Pons (tissue), 1 donor: ENCODE data around the gene NPTX1.

ENCODE experiments used
- DNase-seq: peaks from one replicate; pipeline ENCODE4 v3.0.0-alpha.2; 2016; ENCODE audit warnings: low spot score

Gene NPTX1

GRCh38 chr17:80478487-80479245 is 2.3 kb upstream of the NPTX1 start:
- DNase-seq: no peak

DNA sequence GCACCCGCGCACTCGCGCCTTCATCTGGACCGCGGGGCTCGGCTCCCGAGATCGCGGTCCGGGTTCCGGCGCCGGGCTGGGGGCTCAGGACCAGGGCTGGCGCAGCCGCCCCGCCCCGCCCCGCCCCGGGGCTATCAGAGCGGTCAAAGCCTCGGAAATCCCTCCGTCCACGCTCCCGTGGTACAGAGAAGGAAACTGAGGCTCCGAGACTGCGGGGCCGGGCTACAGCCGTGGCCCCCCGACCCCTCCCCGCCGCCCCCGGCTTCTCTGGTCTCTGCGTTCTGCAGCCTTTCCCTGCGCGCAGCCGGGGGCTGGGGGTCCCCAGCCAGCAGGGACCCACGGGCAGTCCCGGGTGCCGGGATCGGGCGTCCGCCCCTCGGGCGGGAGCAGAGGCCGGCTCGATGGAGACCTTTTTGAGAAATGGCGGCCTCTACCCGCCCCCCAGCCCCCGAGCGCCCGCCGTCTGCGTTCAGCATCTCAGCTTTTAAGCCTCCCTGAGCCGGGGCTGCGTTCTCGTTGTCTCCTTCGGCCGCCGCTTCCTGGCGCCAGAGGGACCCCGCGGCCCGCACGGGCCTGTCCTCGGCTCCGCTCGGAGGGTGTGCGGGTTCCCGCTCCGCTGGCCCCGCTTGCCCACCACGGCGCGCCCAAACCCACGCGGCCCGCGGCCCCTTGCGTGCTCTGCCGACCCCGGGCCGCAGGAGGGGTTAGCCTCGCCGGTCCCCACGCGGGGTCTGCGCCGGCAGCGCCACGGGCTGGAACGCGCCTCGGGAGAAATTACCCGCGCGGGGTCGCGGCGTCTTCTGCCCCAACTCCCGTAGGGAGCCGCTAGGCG is 1.5 kb upstream of the NPTX1 start:
- DNase-seq: no peak

DNA sequence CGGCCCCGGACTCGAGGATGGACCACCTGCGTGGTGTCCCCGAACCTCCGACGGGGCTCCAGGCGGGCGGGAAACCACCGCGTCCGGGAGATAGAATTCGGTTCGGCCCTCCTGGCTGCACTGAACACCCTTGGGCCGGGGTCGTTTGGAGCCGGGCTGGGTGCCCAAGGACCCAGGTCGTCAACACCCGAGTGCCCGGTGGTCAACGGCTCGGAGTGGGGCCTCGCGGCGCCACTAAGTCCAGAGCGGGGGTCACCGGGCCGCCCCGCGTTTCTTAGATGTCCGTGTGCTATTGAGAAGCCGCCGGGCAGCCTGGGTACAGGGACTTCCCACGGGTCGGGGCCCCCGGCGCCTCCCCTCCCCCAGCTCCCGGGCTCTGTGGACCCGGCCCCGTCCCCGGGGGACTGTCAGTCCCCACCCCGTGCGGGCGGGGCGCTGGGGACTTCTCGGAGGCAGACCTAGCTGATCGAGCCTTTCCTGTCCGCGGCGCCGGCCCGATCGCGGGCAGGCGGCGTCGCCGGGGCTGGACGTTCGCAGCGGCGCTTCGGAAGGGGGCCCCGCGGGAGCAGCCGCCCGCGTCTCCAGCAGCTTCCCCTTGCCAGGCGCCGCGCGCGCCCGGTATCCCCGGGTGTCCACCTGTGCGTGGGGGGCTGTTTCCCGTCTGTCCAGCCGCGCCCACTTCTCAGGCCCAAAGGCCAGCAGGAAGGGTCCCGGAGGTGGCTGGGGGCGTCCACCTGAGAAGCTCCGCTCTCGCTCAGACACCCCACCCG is 655 bp upstream of the NPTX1 start:
- no peak for DNase-seq

DNA sequence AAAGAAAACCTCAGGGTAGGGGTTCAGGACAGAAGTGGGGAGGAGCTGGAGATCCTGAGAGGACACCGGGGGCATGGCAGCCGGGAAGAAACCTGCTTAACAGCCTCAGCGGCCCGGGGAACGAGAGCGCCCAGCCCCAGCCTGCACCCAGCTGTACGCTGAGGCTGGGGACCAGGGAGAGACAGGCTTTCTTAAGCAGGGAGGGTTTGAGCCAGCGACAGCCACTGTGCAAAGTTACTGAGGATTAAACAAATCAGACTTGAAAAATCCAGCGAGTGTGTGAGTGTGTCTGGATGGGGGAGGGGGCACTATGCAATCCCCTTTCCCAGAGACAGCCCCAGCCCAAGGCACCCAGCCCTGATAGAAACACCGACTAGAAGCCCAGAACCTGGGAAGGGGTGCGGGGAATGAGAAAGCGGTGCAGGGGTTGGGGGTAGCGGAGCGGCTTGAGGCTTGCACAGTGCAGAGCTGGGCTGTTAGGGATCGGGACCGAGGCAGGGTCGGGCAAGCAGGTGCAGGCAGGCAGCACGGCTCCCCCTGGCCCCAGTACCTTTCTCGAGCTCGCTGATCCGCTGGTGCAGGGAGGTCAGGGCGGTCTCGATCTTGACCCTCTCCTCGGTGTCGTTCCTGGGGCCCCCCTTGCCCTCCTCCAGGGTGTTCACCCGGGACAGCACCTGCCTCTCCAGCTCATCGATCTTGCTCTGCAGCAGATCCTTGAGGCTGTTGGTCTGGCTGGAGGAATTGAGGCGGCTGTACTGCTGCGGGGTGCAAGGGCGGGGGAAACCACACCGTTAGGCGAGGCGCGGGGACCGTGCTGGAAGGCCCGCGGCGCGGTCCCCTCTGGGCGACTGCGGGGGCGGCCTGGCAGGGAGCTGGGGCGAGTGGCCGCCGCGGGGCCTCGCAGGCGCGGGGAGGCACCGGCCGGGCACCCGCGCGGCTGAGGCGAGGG is 1.2 kb downstream of the NPTX1 start:
- DNase-seq: no peak

DNA sequence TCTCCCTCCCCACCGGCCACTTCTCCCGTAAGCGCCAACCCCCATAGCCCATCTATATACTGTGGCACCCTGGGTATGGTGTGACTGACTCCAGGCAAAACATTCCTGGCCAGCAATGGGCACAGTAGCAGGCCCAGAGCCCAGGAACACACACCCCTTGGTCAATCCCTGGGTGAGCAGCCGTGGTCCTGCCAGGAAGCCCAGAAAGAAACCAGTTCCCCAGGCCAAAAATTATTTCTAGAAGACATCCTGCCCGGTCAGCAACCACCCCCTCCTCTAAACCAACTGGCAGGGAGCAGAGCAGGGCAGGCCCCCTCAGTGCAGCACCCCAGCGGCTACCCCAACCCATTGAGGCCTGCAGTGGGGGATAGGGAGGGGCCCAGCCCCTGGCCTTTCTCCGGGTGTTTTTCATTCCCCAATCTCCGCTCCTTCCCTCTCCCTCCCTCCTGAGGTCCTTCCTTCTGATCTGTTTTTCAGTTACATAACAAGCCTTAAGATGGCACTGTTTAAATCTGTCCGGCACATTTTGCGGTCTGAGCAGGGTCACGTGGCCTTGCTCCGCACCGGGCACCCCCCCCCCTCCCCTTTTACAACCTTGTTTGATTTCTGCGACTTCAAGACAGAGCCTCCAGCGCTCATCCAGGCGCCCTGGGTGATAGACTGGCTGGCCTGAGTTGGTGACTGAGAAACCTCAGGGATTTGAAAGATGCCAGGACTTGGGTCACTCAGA is 2.0 kb downstream of the NPTX1 start:
- DNase-seq: no peak

GRCh38 chr17:80473701-80474100 is 2.7 kb downstream of the NPTX1 start:
- no peak for DNase-seq

GRCh38 chr17:80472996-80473395 is 3.4 kb downstream of the NPTX1 start:
- DNase-seq: no peak

DNA sequence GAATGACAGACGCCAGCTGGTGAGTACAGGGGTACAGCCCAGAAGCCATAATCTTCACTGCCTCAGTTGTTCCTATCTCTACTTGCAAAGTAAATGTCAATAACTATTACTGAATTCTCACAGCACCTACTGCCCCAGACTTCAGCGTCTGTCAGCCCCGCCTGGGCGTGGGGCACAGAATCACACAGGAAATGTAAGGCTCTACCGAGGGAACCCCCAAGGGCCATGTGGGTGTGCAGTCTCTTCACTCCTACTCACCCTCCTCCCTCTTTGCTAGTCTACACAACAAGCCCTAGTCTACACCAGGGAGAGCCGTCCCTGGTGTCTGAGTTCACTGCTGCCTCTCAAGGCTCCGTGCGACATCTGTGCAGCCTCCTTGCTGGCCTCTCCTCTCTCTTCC is 4.5 kb downstream of the NPTX1 start:
- no peak for DNase-seq

DNA sequence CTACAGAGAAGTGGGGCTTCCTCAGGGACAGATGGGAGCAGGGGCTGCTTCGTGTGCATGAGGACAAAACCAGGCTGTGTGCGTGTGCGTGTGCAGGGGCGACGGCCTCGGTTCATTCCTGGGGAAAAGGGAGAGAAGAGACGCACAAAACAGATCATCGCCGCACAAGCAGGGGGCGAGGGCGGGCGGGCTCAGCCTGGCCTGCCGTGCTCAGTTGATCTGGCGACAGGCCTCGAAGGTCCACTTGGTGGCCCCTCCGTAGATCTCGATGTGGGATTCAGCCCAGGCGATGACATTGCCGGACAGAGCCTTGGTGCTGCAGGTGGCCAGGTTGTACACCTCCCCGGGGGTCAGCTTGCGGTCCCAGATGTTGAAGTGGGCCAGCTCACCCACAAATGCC is 5.8 kb downstream of the NPTX1 start:
- DNase-seq: no peak

DNA sequence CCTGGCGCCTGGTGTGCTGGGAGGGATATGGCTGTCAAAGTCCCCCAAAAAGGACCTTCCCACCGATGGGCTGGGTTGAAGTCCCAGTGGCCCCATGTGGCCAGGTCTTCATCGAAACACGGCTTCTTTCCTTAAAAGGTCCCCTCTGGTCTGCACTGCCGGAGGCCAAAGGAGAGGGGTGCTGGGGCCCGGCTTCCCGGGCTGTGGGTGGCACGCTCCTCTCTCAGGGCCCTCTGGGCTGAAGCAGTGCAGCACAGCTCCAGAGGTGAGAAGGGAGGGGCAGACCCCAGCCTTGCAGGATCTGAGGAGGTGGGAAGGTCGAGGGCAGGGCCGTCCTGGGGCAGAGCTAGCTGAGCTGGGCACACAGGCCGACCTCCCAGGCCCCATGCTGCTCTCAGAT is 6.7 kb downstream of the NPTX1 start:
- DNase-seq: no peak

DNA sequence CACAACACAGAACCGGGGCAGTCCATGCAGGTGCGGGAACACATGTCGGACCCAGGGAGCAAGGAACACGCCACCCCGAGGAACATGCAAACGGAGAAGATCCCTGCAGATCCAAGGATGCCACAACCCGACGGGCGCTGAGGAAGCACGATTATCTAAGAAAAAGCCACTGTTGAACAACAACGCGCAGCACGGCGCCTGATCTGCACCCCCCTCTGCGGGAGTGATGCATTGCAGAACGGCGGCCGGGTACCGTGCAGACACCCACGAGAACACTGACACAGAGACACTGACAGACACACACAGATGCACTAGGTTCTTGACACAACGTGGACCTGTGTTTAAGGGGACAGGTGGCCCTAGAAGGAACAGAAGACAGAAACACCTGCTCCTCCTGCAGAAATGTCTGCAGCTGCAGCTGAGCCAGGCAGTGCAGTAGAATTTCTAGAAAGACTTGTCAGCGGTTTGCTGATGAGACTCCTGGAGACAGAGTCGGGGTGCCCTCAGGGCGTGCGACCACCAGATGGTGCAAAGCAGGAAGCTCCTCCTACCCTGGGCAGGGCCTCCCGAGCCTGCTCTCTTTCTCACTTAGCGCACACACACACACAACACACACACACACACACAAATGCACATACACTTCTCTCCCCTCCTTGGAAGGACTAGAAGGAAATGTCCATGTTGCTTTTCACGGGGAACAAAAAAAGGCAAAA is 7.5 kb downstream of the NPTX1 start:
- no peak for DNase-seq

GRCh38 chr17:80468242-80468641 is 8.2 kb downstream of the NPTX1 start:
- DNase-seq: no peak

GRCh38 chr17:80466188-80466705 is 10.2 kb downstream of the NPTX1 start:
- no peak for DNase-seq

- no peak for DNase-seq
Measured at GRCh38 chr17:80465327-80465974, 11.0 kb downstream of the NPTX1 start.

DNA sequence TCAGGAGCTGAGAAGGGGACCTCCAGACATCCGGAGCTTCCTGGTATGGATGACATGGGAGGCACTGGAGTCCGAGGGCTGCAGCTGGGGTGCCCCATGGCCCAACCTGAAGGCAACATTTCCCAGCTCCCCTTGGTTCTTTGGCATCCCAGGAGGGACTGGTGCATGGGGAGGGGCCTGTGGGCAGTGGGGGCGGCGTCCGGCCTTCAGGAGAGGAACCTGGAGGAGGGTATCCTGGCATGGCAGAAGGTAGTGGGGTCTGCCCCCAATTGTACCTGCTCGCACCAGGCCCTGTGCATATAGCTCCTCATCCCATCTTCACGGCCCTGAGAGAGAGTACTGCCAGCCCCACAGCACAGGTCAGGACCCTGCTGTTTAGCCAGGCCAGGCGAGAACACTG is 11.9 kb downstream of the NPTX1 start:
- no peak for DNase-seq

- DNase-seq: no peak
Measured at GRCh38 chr17:80463784-80464400, 12.5 kb downstream of the NPTX1 start.

DNA sequence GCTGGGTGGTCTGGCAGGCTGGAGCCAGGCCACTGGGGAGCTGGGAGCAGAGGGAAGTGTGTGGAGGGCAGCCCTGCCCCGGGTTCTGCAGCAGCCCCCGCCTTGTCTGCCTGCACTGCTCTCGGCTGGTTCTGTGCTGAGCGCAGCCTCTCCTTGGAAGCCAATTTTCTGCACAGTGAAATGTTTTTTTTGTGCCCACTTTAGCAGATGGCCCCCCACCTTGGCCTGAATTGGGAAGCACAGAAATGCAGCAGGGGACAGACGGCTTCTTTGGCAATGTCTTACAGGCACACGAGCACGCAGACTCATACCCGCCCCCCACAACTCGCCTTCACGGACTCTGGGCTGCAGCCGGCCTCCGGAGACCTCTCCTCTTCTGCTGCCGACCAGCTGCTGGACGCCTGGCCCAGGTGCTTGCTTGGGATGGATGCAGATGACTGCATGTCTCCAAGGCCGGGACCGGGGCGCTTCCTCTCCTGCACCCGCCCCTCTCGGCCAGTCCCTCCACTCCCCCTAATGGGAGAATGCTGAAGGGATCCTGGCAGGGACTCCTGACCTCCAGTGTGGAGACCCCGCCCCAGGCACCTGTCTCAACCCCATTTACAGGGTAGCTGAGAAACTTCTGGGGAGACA is 14.8 kb downstream of the NPTX1 start:
- no peak for DNase-seq

DNA sequence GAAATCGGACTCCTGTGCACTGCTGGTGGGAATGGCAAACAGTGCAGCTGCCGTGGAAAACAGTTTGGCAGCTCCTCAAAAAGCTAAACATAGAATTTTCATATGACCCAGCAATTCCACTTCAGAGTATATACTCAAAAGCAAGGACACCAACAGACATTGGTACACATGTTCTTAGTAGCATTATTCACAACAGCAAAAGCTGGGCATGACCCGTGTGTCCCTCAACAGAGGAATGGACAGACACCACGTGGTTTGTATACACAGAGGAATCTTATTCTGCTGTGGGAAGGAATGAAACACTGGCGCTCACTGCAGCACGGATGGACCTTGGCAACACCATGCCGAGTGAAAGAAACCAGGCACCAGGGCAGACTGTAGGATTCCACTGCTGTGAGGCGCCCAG is 16.0 kb downstream of the NPTX1 start:
- peak; percentile 69 for DNase-seq
